Activated effector memory CD4-positive, alpha-beta T cell treated with Interleukin-2 at 50 U/mL for 16 hours (primary cell): Measurements from ENCODE around the gene PNMA8B.

ENCODE experiments used
- DNase-seq: peaks from one replicate; pipeline ENCODE4 v3.0.0-alpha.2; 2020

Gene PNMA8B

GRCh38 chr19:46451352-46451751 is 44.3 kb downstream of the PNMA8B start:
- DNase-seq: no peak

DNA sequence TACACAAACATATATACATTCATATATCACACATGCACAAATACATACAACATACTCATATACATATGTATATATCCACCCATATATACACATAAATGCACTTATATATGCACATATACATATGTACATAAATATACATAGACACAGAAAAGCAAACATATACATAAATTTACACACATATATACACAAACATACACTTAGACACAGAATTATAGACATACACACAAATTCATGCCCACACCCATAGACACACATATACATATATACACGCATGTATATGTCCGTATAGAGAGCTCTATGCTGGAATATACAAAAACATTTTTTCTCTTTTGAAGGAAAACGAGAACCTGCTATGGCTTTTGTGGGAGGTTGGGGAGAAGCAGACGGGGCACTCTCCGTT is 44.9 kb downstream of the PNMA8B start:
- DNase-seq: no peak

- no peak for DNase-seq
These were observed 46.4 kb downstream of the PNMA8B start for GRCh38 chr19:46449228-46449627.

DNA sequence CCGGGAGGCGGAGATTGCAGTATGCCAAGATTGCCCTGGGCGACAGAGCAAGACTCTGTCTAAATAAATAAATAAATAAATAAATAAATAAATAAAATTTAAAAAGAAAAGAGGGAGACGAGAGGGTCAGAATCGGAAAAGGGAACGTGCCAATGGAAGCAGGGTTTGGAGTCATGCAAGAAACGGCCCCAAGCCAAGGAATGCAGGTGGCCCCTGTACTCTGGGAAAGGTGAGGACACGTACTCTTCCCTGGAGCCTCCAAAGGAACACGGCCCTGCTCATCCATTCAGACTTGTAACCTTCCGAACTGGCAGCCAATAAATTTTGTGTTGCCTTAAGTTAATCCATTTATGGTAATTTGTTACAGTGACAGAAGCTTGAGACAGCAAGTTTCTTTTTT is 47.1 kb downstream of the PNMA8B start:
- no peak for DNase-seq

- no peak for DNase-seq
These were observed 47.8 kb downstream of the PNMA8B start for GRCh38 chr19:46447824-46448223.

DNA sequence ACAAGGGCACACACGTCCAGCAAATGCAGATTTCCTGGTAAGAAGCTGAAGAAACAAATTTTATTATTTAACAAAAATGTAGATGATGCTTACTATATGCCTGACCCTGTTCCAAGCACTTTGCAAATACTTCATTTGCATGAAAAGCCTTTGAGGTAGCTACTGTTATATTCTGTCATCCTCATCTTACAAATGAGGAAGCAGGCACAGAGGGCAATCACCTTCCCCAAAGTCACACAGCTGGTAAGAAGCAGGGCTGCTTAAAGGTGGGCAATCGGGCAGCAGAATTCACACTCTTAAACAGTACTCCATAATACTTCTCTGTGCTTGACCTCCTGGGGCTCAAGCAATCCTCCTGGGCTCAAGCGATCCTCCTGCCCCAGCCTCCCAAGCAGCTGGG is 48.7 kb downstream of the PNMA8B start:
- no peak for DNase-seq

- no peak for DNase-seq
These were observed 49.6 kb downstream of the PNMA8B start for GRCh38 chr19:46446021-46446420.

DNA sequence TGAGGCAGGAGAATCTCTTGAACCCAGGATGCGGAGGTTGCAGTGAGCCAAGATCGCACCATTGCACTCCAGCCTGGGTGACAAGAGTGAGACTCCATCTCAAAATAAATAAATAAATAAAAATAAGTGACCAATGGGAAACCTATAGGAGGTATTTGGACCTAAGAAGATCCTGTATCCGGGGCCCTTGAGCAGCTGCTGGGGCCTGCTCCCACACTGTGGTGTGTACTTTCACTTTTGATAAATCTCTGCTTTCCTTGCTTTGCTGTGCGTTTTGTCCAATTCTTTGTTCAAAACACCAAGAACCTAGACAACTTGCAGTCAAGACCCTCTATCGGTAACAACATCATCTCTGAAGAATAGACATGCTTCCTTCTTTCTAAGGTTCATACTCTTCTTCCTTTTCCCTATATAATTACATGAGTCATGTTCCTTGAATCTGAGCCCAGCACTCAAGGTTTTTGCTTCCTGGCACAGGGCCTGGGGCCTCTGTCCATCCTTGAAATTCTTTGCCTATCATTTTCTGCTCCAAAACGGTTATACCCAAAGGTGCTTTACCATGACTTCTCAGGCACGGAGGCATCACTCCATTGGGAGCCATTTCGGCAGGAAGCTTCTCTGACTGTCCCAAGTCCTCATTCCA is 52.7 kb downstream of the PNMA8B start:
- no peak for DNase-seq

- DNase-seq: no peak
These were observed 53.8 kb downstream of the PNMA8B start for GRCh38 chr19:46441866-46442265.
